PC-9 (cell line): ENCODE results near the gene PDXDC1.

Source experiments
- CTCF ChIP-seq: fragments of 200-600 bp; sonication (generic); conservative IDR thresholded peaks from 2 replicates; pipeline ENCODE4 v1.6.1; 2017; ENCODE audit warnings: mixed run types, antibody characterized with exemption, mild to moderate bottlenecking, moderate library complexity
- EZH2 ChIP-seq: fragments of 200-600 bp; sonication (generic); IDR thresholded peaks from 2 replicates; pipeline ENCODE4 v1.8.0; 2017; ENCODE audit warnings: antibody characterized with exemption, low read depth

GRCh38 chr16:14958970-14959369 is 15.9 kb upstream of the PDXDC1 start:
- TF ChIP-seq CTCF = no peak
- TF ChIP-seq EZH2 = no peak
